SKM-1 (cell line): ENCODE results near the gene PCDHB10.
"Not testable (repeated sequence)": the region's sequence is repeated elsewhere in the genome, so short reads cannot be mapped to it uniquely, and the experiment has no call there.

ENCODE experiments used
- DNase-seq: peaks from one replicate; lab custom pipeline; 2025; ENCODE audit not compliant: unreplicated experiment; lab: John Stamatoyannopoulos, UW

PCDHB10 gene

GRCh38 chr5:141186897-141187512, 5.1 kb upstream of the PCDHB10 start, which contains the start of gene PCDHB9:
PCDHB9 (plus strand) TSS chr5:141187161; CDS start chr5:141187319, 158 bp downstream.
- DNase-seq = no peak

- DNase-seq = not testable (repeated sequence)
These were observed 3.5 kb upstream of the PCDHB10 start for GRCh38 chr5:141188682-141189081.

- not testable (repeated sequence) for DNase-seq
These were observed 3.0 kb upstream of the PCDHB10 start for GRCh38 chr5:141189131-141189530.

DNA sequence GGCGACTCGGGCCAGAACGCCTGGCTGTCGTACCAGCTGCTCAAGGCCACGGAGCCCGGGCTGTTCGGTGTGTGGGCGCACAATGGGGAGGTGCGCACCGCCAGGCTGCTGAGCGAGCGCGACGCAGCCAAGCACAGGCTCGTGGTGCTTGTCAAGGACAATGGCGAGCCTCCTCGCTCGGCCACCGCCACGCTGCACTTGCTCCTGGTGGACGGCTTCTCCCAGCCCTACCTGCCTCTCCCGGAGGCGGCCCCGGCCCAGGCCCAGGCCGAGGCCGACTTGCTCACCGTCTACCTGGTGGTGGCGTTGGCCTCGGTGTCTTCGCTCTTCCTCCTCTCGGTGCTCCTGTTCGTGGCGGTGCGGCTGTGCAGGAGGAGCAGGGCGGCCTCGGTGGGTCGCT, 2.2 kb downstream of the PCDHB10 start:
- not testable (repeated sequence) for DNase-seq

- DNase-seq = no peak
These were observed 4.2 kb downstream of the PCDHB10 start for GRCh38 chr5:141196363-141196762.

GRCh38 chr5:141199359-141200235, 7.4 kb downstream of the PCDHB10 start, which contains the start of gene PCDHB11:
PCDHB11 (plus strand) TSS chr5:141199627; CDS start chr5:141199775, 148 bp downstream.
- DNase-seq = no peak

- not testable (repeated sequence) for DNase-seq
These were observed 9.0 kb downstream of the PCDHB10 start for GRCh38 chr5:141201126-141201525.

DNA sequence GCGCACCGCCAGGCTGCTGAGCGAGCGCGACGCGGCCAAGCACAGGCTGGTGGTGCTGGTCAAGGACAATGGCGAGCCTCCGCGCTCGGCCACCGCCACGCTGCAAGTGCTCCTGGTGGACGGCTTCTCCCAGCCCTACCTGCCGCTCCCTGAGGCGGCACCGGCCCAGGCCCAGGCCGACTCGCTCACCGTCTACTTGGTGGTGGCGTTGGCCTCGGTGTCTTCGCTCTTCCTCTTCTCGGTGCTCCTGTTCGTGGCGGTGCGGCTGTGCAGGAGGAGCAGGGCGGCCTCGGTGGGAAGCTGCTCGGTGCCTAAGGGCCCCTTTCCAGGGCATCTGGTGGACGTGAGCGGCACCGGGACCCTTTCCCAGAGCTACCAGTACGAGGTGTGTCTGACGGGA, 9.5 kb downstream of the PCDHB10 start:
- not testable (repeated sequence) for DNase-seq

DNA sequence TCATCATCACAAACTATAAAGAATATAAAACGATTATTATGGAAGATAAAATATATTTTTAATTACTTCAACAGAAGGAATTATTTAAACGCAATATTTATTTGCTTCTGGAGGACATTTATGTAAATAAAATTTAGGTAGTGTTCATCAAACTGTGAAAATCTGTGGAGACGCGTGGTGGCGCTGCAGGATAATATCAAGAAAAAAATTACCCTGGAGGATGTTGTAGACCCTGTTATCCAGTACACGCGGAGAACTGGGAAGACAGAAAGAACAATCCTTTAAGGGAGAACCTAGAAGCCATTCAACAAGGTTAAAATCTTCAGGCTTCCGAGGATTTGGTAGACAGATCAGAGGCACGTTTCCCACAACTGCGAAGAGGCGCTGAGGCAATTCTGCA, 16.3 kb downstream of the PCDHB10 start, which contains the start of gene PCDHB12:
Gene PCDHB12 (plus strand): TSS at position 242 of the 400 bp plus-strand sequence. CDS start 189 bp downstream, outside the sequence.
- no peak for DNase-seq

DNA sequence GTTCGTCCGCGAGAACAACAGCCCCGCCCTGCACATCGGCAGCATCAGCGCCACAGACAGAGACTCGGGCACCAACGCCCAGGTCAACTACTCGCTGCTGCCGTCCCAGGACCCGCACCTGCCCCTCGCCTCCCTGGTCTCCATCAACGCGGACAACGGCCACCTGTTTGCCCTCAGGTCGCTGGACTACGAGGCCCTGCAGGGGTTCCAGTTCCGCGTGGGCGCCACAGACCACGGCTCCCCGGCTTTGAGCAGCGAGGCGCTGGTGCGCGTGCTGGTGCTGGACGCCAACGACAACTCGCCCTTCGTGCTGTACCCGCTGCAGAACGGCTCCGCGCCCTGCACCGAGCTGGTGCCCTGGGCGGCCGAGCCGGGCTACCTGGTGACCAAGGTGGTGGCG, 18.1 kb downstream of the PCDHB10 start:
- DNase-seq = not testable (repeated sequence)

DNA sequence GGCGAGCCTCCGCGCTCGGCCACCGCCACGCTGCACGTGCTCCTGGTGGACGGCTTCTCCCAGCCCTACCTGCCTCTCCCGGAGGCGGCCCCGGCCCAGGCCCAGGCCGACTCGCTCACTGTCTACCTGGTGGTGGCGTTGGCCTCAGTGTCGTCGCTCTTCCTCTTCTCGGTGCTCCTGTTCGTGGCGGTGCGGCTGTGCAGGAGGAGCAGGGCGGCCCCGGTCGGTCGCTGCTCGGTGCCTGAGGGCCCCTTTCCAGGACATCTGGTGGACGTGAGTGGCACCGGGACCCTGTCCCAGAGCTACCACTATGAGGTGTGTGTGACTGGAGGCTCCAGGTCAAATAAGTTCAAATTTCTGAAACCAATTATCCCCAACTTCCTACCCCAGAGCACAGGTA, 18.7 kb downstream of the PCDHB10 start:
- not testable (repeated sequence) for DNase-seq

DNA sequence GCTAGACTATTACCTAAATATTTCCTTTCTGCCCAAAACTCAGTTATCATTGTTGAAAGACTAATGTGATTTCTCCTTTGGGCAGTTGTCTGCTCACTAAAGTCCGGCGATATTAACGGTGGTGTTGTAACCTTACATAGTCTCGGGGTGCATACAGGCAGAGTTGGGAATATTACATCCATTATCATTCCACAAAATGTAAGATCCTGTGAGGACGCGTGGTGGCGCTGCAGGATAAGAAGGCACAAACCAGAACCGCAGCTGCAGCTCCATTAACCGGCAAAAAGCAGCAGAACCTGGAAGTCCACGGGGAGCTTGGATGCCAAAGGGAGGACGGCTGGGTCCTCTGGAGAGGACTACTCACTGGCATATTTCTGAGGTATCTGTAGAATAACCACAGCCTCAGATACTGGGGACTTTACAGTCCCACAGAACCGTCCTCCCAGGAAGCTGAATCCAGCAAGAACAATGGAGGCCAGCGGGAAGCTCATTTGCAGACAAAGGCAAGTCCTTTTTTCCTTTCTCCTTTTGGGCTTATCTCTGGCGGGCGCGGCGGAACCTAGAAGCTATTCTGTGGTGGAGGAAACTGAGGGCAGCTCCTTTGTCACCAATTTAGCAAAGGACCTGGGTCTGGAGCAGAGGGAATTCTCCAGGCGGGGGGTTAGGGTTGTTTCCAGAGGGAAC, 21.6 kb downstream of the PCDHB10 start, which contains the start of gene PCDHB13:
Gene PCDHB13 (plus strand): TSS at position 264 of the 684 bp plus-strand sequence. CDS start 205 bp downstream, at position 469.
- DNase-seq = not testable (repeated sequence)

DNA sequence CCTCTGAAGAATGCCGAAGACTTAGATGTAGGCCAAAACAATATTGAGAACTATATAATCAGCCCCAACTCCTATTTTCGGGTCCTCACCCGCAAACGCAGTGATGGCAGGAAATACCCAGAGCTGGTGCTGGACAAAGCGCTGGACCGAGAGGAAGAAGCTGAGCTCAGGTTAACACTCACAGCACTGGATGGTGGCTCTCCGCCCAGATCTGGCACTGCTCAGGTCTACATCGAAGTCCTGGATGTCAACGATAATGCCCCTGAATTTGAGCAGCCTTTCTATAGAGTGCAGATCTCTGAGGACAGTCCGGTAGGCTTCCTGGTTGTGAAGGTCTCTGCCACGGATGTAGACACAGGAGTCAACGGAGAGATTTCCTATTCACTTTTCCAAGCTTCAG, 22.4 kb downstream of the PCDHB10 start:
- DNase-seq = not testable (repeated sequence)

- DNase-seq = not testable (repeated sequence)
These were observed 23.4 kb downstream of the PCDHB10 start for GRCh38 chr5:141215504-141215903.

GRCh38 chr5:141216035-141216434, 23.9 kb downstream of the PCDHB10 start:
- not testable (repeated sequence) for DNase-seq

DNA sequence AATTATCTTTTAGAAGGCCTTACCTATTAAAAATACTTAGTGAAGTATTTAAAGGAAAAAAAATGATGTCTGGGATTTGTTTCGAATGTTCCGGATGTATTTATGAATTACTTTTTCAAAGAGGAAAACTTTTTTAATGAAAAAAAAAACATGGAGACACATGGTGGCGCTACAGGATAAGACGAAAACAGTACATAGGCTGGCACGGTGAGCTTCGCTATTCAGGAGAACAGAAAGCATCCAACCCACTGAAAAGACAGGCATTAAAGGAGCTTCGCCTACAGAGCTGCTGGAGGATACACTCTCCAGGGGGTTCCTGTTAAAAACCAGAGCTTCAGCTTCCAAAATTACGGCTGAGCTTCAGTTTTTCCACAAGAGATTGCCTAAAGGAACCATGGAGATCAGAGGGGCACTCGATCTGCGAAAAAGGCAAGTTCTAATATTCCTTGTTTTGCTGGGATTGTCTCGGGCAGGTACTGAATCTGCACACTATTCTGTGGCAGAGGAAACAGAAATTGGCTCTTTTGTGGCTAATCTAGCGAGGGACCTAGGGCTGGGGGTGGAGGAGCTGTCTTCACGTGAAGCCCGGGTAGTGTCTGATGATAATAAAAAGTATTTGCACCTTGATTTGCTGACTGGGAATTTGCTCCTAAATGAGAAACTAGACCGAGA, 31.1 kb downstream of the PCDHB10 start, which contains the start of gene PCDHB14:
Gene PCDHB14 (plus strand): TSS at position 232 of the 672 bp plus-strand sequence. CDS start 163 bp downstream, at position 395.
- no peak for DNase-seq

DNA sequence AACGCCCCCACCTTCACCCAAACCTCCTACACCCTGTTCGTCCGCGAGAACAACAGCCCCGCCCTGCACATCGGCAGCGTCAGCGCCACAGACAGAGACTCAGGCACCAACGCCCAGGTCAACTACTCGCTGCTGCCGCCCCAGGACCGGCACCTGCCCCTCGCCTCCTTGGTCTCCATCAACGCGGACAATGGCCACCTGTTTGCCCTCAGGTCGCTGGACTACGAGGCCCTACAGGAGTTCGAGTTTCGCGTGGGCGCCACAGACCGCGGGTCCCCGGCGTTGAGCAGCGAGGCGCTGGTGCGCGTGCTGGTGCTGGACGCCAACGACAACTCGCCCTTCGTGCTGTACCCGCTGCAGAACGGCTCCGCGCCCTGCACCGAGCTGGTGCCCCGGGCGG, 32.7 kb downstream of the PCDHB10 start:
- DNase-seq = not testable (repeated sequence)

GRCh38 chr5:141225421-141225820, 33.3 kb downstream of the PCDHB10 start:
- not testable (repeated sequence) for DNase-seq

DNA sequence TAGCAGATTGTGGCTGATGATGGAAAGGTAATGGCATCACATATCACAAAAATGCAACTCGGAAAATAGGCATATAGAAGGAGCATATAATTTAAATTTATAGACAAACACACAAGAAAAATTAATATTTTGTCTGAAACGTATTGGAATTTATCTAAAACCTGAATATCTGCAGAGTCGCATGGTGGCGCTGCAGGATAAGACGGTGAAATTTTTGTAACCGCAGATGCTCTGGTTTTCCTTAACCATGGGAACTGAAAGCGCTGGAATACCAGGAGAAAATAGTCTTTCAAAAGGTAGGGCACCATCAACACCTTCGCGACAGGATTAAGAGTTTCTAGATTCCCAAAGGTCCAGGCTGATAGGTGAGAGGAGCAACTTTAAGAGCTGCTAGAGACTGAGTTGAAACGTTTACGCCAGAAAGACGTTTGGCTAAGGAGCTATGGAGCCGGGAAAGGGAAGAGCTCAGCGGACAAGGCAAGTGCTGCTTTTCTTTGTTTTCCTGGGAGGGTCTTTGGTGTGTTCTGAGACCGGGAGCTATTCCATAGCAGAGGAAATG, 42.0 kb downstream of the PCDHB10 start:
- no peak for DNase-seq

DNA sequence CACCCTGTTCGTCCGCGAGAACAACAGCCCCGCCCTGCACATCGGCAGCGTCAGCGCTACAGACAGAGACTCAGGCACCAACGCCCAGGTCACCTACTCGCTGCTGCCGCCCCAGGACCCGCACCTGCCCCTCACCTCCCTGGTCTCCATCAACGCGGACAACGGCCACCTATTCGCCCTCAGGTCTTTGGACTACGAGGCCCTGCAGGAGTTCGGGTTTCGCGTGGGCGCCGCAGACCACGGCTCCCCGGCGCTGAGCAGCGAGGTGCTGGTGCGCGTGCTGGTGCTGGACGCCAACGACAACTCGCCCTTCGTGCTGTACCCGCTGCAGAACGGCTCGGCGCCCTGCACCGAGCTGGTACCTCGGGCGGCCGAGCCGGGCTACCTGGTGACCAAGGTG, 43.8 kb downstream of the PCDHB10 start:
- DNase-seq = not testable (repeated sequence)
